ENCODE results near the gene PIP4K2A.

Gene PIP4K2A

DNA sequence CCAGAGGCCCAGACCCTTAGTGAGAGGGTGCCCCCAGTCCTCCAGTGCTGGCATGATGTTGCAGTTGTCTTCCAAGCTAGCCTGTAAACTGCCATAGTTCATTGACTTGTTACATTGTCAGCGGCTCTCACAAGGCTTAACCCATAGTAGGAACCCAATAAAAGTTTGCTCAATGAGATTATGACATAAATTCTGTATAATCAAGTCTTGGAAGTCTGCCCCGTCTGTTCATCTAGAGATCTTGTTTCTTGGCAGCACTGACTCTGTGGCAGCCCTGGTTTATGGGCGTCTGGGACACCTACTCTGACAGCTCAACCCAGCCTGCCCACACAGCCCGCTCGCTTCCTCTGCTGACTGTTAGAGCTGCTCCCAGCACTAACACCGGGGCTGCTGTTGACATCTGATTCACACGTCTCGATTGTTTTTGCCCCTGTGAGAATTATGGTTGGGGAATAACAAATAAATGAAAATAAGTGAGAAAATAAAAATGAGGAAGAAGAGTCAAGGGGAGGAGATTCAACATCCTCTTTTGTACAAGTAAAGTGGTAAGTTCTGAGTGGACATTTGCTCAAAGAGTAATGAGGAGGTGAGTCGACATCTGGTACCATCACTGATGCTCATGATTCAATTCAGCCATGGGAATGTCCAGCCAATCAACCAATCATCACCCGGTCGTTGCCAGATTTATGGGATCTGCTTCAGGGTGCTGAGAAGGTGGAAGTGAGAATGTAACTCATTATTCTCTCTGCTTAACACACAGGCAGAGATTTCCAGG, 208.3 kb downstream of the PIP4K2A start:
- no peaks in the 10 kb centered on the region for H4K20me1 ChIP-seq (ENCODE audit: low read depth, low read length)
- H2AFZ ChIP-seq (ENCODE audit: low read depth, low read length, severe bottlenecking) = no peak overlapping the region
- no peak overlapping the region for H3K4me2 ChIP-seq (ENCODE audit: low read depth, low read length, poor library complexity, severe bottlenecking)
- no peaks in the 10 kb centered on the region for H3K9me3 ChIP-seq (ENCODE audit: insufficient read depth, low read length)
- no peaks in the 10 kb centered on the region for H3K36me3 ChIP-seq (ENCODE audit: low read length)
- H3K4me3 ChIP-seq (ENCODE audit: insufficient read depth, low read length, poor library complexity, severe bottlenecking) = no peak overlapping the region
- H3K27me3 ChIP-seq (ENCODE audit: low read length) = no peaks in the 10 kb centered on the region
- TF ChIP-seq CTCF (IDR thresholded peaks at IDR 0.05; ENCODE audit: insufficient read depth, low read length, poor library complexity, severe bottlenecking) (no peak), EZH2phosphoT487 (conservative IDR thresholded peaks at IDR 0.05; ENCODE audit: low read length) (no peak)
- H3K9ac ChIP-seq (ENCODE audit: low read length) = no peak overlapping the region
- H3K79me2 ChIP-seq (ENCODE audit: insufficient read depth, low read length) = no peaks in the 10 kb centered on the region
- H3K27ac ChIP-seq (ENCODE audit: low read depth, low read length) = no peak overlapping the region
- H3K9me2 ChIP-seq (replicated peaks; ENCODE audit: insufficient read depth, low read length) = no peaks in the 10 kb centered on the region
- no peaks in the 10 kb centered on the region for H3F3A ChIP-seq (ENCODE audit: insufficient read depth)

- H3F3A ChIP-seq (ENCODE audit: insufficient read depth) = no peaks in the 10 kb centered on the region
Observed at GRCh38 chr10:22504766-22505165, 209.6 kb downstream of the PIP4K2A start.

GRCh38 chr10:22503315-22504088, 210.9 kb downstream of the PIP4K2A start:
- no peaks in the 10 kb centered on the region for H3K27me3 ChIP-seq (ENCODE audit: low read length)
- no peak overlapping the region for H3K4me3 ChIP-seq (ENCODE audit: insufficient read depth, low read length, poor library complexity, severe bottlenecking)
- H3K79me2 ChIP-seq (ENCODE audit: insufficient read depth, low read length) = no peaks in the 10 kb centered on the region
- H3K4me2 ChIP-seq (ENCODE audit: low read depth, low read length, poor library complexity, severe bottlenecking) = no peak overlapping the region
- no peaks in the 10 kb centered on the region for H3K36me3 ChIP-seq (ENCODE audit: low read length)
- no peaks in the 10 kb centered on the region for H3K9me3 ChIP-seq (ENCODE audit: insufficient read depth, low read length)
- no peaks in the 10 kb centered on the region for H3K9me2 ChIP-seq (replicated peaks; ENCODE audit: insufficient read depth, low read length)
- no peak for TF ChIP-seq CTCF (IDR thresholded peaks at IDR 0.05; ENCODE audit: insufficient read depth, low read length, poor library complexity, severe bottlenecking)
- no peak for TF ChIP-seq EZH2phosphoT487 (conservative IDR thresholded peaks at IDR 0.05; ENCODE audit: low read length)
- H4K20me1 ChIP-seq (ENCODE audit: low read depth, low read length) = no peaks in the 10 kb centered on the region
- no peak overlapping the region for H3K27ac ChIP-seq (ENCODE audit: low read depth, low read length)
- no peak overlapping the region for H3K9ac ChIP-seq (ENCODE audit: low read length)
- H2AFZ ChIP-seq (ENCODE audit: low read depth, low read length, severe bottlenecking) = no peak overlapping the region
- H3F3A ChIP-seq (ENCODE audit: insufficient read depth) = no peaks in the 10 kb centered on the region

More at GRCh38 chr10:22504766-22505165, 209.6 kb downstream of the PIP4K2A start:
- Histone ChIP-seq H3K36me3 (ENCODE audit: low read length) (no peaks in the 10 kb centered on the region), H3K79me2 (ENCODE audit: insufficient read depth, low read length) (no peaks in the 10 kb centered on the region), H3K9me3 (ENCODE audit: insufficient read depth, low read length) (no peaks in the 10 kb centered on the region), H3K4me2 (ENCODE audit: low read depth, low read length, poor library complexity, severe bottlenecking) (no peak overlapping the region), H3K27me3 (ENCODE audit: low read length) (no peaks in the 10 kb centered on the region), H4K20me1 (ENCODE audit: low read depth, low read length) (no peaks in the 10 kb centered on the region), H3K4me3 (ENCODE audit: insufficient read depth, low read length, poor library complexity, severe bottlenecking) (no peak overlapping the region), H2AFZ (ENCODE audit: low read depth, low read length, severe bottlenecking) (no peak overlapping the region), H3K9ac (ENCODE audit: low read length) (no peak overlapping the region), H3K27ac (ENCODE audit: low read depth, low read length) (no peak overlapping the region), H3K9me2 (replicated peaks; ENCODE audit: insufficient read depth, low read length) (no peaks in the 10 kb centered on the region)
- no peak for TF ChIP-seq EZH2phosphoT487 (conservative IDR thresholded peaks at IDR 0.05; ENCODE audit: low read length)

DNA sequence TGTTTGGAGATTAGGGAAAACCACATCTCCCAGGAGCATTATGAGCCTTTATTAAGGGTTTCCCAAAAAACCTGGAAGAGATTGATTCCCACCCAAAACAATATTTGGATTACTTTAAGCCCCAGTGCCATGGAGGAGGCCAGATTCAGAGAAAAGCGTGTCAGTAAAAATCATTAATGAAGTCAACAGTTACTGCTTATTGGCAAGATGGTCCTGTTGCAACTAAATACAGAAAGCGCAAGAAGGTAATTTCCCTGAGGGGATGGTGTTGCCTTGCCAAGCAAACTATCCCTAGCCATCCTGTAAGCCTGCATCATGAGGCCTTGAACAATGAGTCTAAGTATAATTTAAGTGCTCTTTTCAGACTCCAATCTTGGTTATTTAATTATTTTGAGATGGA, 212.5 kb downstream of the PIP4K2A start:
- Histone ChIP-seq H3K9me2 (replicated peaks; ENCODE audit: insufficient read depth, low read length) (no peaks in the 10 kb centered on the region), H2AFZ (ENCODE audit: low read depth, low read length, severe bottlenecking) (no peak overlapping the region), H4K20me1 (ENCODE audit: low read depth, low read length) (no peaks in the 10 kb centered on the region), H3K79me2 (ENCODE audit: insufficient read depth, low read length) (no peaks in the 10 kb centered on the region), H3K9ac (ENCODE audit: low read length) (no peak overlapping the region), H3K4me3 (ENCODE audit: insufficient read depth, low read length, poor library complexity, severe bottlenecking) (no peak overlapping the region), H3K27ac (ENCODE audit: low read depth, low read length) (no peak overlapping the region), H3K9me3 (ENCODE audit: insufficient read depth, low read length) (no peaks in the 10 kb centered on the region), H3K27me3 (ENCODE audit: low read length) (no peaks in the 10 kb centered on the region), H3K36me3 (ENCODE audit: low read length) (no peaks in the 10 kb centered on the region), H3F3A (ENCODE audit: insufficient read depth) (no peaks in the 10 kb centered on the region), H3K4me2 (ENCODE audit: low read depth, low read length, poor library complexity, severe bottlenecking) (no peak overlapping the region)
- TF ChIP-seq CTCF (IDR thresholded peaks at IDR 0.05; ENCODE audit: insufficient read depth, low read length, poor library complexity, severe bottlenecking) (no peak), EZH2phosphoT487 (conservative IDR thresholded peaks at IDR 0.05; ENCODE audit: low read length) (no peak)
